Astrocyte of the cerebellum (primary cell): Measurements from ENCODE around the gene AMER3.

ENCODE experiments used
- DNase-seq: peaks from one replicate; pipeline ENCODE4 v3.0.0-alpha.2; 2011; ENCODE audit warnings: low read depth
- H3K4me3 ChIP-seq: 2 replicates; pipeline ENCODE4 v1.5.1; 2011; ENCODE audit warnings: mild to moderate bottlenecking, low read depth, low read length, moderate library complexity
- in situ Hi-C: cut with HindIII; loops from 2 replicates; pipeline ENCODE4 v1.10.0; 2017; ENCODE audit warnings: low sequenced_read_pairs
- TF ChIP-seq, protein P1 (sequence below): IDR thresholded peaks from 2 replicates; pipeline ENCODE4 v1.5.1; 2012; ENCODE audit warnings: low read length, low read depth, moderate library complexity, mild to moderate bottlenecking; ENCODE audit errors: missing control alignments

AMER3 gene

DNA sequence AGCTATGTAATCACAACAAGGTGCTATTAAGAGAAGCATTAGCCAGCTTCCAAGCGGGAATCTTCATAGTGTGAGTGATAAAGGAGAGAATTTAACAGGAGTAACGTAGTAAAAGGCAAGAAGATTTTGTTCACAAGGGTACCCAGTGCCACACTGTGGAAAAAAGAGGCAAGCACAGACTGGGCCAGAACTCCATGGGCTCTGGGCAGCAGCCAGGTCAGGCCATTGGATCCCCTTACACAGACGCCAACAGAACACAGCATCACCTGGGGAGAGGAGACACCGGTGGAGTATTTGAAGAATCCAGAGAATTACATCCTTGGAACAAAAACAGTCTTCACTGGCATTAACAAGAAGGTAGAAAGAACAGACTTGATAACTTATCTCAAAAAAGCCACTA lies 21.2 kb downstream of the AMER3 start:
- in situ Hi-C loops: no loop called here
- TF ChIP-seq, protein P1, sequence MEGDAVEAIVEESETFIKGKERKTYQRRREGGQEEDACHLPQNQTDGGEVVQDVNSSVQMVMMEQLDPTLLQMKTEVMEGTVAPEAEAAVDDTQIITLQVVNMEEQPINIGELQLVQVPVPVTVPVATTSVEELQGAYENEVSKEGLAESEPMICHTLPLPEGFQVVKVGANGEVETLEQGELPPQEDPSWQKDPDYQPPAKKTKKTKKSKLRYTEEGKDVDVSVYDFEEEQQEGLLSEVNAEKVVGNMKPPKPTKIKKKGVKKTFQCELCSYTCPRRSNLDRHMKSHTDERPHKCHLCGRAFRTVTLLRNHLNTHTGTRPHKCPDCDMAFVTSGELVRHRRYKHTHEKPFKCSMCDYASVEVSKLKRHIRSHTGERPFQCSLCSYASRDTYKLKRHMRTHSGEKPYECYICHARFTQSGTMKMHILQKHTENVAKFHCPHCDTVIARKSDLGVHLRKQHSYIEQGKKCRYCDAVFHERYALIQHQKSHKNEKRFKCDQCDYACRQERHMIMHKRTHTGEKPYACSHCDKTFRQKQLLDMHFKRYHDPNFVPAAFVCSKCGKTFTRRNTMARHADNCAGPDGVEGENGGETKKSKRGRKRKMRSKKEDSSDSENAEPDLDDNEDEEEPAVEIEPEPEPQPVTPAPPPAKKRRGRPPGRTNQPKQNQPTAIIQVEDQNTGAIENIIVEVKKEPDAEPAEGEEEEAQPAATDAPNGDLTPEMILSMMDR: no peak
- DNase-seq: no peak
- no peak overlapping the region for H3K4me3 ChIP-seq

- no peak overlapping the region for H3K4me3 ChIP-seq
- TF ChIP-seq, protein P1: no peak
- DNase-seq: no peak
- in situ Hi-C loops: no loop called here
Measured at GRCh38 chr2:130778781-130779180, 23.4 kb downstream of the AMER3 start.

GRCh38 chr2:130785466-130786055 lies 30.2 kb downstream of the AMER3 start:
- H3K4me3 ChIP-seq: no peak overlapping the region
- in situ Hi-C loops: no loop called here
- TF ChIP-seq, protein P1: no peak
- no peak for DNase-seq

- no peak for DNase-seq
- in situ Hi-C loops: no loop called here
- no peak overlapping the region for H3K4me3 ChIP-seq
- TF ChIP-seq, protein P1: no peak
Measured at GRCh38 chr2:130786076-130786475, 30.7 kb downstream of the AMER3 start.

DNA sequence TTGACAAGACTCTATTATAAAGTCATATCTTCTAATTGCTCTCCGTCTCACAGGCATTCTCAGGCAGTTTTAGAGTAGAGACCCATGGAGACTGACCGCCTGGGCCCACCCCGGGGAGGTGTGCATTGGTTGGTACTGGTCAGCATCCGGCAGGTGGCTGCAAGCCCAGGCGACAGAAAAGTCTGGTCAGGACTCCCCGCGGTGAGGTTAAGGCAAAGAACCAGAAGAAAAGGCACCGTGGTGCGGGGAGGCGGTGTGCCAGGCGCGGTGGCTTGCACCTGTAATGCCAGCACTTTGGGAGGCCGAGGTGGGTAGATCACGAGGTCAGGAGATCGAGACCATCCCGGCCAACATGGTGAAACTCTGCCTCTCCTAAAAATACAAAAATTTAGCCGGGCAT lies 32.5 kb downstream of the AMER3 start:
- TF ChIP-seq, protein P1: no peak

DNA sequence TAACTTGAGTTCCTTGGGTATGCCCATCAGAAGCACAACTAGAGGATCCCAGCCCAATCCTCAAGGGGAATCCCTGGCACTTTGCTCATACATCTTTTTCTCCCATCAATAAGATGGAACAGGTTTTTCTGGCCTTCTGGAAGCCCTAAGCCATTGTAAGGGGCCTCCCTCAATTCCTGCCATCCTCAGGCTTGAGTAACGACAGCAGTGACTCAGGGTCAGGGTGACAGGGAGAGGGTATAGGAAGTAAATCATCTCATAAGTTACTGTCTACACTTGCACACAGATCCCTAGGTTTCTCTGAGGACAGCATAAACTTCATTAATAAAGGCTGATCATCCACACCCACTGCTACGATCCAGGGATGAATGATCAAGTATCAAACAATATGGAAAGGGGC lies 35.0 kb downstream of the AMER3 start:
- in situ Hi-C loops: no loop called here
- TF ChIP-seq, protein P1: no peak
- no peak for DNase-seq
- H3K4me3 ChIP-seq: no peak overlapping the region

More for the DNA sequence above, 32.5 kb downstream of the AMER3 start:
- H3K4me3 ChIP-seq: no peak overlapping the region
- no peak for DNase-seq
- in situ Hi-C loops: no loop called here
